HG02642 (cell line): Measurements from ENCODE around the gene RPS17.
"Not testable (repeated sequence)": the region's sequence is repeated elsewhere in the genome, so short reads cannot be mapped to it uniquely, and the experiment has no call there.

Source experiments
- ATAC-seq: cut with Tn5 transposase; IDR thresholded peaks from one replicate; pipeline ENCODE4 v1.9.1; 2021; ENCODE audit warnings: mild to moderate bottlenecking; ENCODE audit not compliant: unreplicated experiment, poor library complexity

RPS17 gene

GRCh38 chr15:82549199-82549665 lies 9.0 kb upstream of the RPS17 start:
- ATAC-seq = no peak

GRCh38 chr15:82548700-82549099 lies 8.4 kb upstream of the RPS17 start:
- ATAC-seq = no peak

GRCh38 chr15:82545478-82545877 lies 5.2 kb upstream of the RPS17 start:
- ATAC-seq = no peak

GRCh38 chr15:82545002-82545401 lies 4.7 kb upstream of the RPS17 start:
- ATAC-seq = no peak

- ATAC-seq = no peak
Measured at GRCh38 chr15:82544431-82544830, 4.2 kb upstream of the RPS17 start.

GRCh38 chr15:82543160-82543559 lies 2.9 kb upstream of the RPS17 start:
- no peak for ATAC-seq

- ATAC-seq = no peak
Measured at GRCh38 chr15:82540984-82541431, 751 bp upstream of the RPS17 start.

GRCh38 chr15:82539691-82540054 lies 584 bp downstream of the RPS17 start:
- no peak for ATAC-seq

GRCh38 chr15:82538961-82539690 lies 1.1 kb downstream of the RPS17 start:
- no peak for ATAC-seq

- ATAC-seq = no peak
Measured at GRCh38 chr15:82537351-82537908, 2.8 kb downstream of the RPS17 start.

- no peak for ATAC-seq
Measured at GRCh38 chr15:82536409-82537350, 3.6 kb downstream of the RPS17 start.

- no peak for ATAC-seq
Measured at GRCh38 chr15:82535566-82536408, 4.5 kb downstream of the RPS17 start.

GRCh38 chr15:82535151-82535550 lies 5.1 kb downstream of the RPS17 start:
- not testable (repeated sequence) for ATAC-seq

- ATAC-seq = not testable (repeated sequence)
Measured at GRCh38 chr15:82534457-82534861, 5.8 kb downstream of the RPS17 start.

GRCh38 chr15:82533801-82534200 lies 6.5 kb downstream of the RPS17 start:
- no peak for ATAC-seq

GRCh38 chr15:82532991-82533481 lies 7.2 kb downstream of the RPS17 start:
- no peak for ATAC-seq

- ATAC-seq = no peak
Measured at GRCh38 chr15:82532383-82532990, 7.8 kb downstream of the RPS17 start.

GRCh38 chr15:82531496-82532382 lies 8.5 kb downstream of the RPS17 start:
- ATAC-seq = no peak
